SK-N-MC (cell line): ENCODE data around the gene CST11.

Experiments used
- EZH2 ChIP-seq: fragments of 200-600 bp; sonication (generic); IDR thresholded peaks from one replicate; pipeline ENCODE4 v1.6.1; 2017; ENCODE audit warnings: antibody characterized with exemption
- FOXP2 ChIP-seq: optimal IDR thresholded peaks from 2 replicates; pipeline ENCODE3; 2011; ENCODE audit warnings: mild to moderate bottlenecking, moderate library complexity; ENCODE audit not compliant: insufficient read depth; ENCODE audit errors: extremely low read length, control extremely low read depth
- POLR2AphosphoS5 ChIP-seq: IDR thresholded peaks from 2 replicates; pipeline ENCODE4 v1.6.1; 2012; ENCODE audit warnings: mild to moderate bottlenecking, low read depth, low read length, borderline replicate concordance

DNA sequence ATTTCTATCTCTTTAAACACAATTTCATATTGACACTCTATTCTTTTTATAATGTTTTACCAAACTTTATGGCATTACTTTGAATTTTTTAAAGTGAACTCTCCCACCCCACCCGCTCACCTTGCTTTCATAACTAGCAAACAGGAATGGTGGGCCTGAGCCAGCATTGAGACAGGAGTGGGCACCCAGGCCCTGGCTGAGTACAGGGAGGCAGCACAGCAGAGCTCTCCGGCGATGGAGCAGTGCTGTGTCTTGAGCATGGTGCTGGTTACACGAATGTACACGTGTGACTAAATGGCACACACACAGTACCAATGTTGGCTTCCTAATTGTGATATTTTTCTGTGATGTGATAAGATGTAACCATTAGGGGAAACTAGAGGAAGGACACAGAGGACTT lies 4.5 kb downstream of the CST11 start:
- TF ChIP-seq POLR2AphosphoS5, result no peak
- TF ChIP-seq EZH2, result no peak
- no peak for TF ChIP-seq FOXP2
